HepG2 (cell line): Measurements from ENCODE around the gene MRPL58. TPM values are rescaled to one million over a fixed set of nuclear protein-coding genes. Genes with fewer than 3 reads are reported as not detected.

ENCODE experiments used
- AKAP8 ChIP-seq: sonication (generic); formaldehyde crosslinking; IDR thresholded peaks from 2 replicates; pipeline ENCODE4 v1.5.1; 2020; ENCODE audit warnings: mild to moderate bottlenecking, missing genetic modification reagents
- ARNT2 ChIP-seq: sonication (generic); formaldehyde crosslinking; IDR thresholded peaks from 2 replicates; pipeline ENCODE4 v1.8.0; 2022; ENCODE audit warnings: mild to moderate bottlenecking, low read depth, missing genetic modification reagents, moderate library complexity
- CHCHD3 ChIP-seq: sonication (generic); formaldehyde crosslinking; IDR thresholded peaks from 2 replicates; pipeline ENCODE4 v1.8.0; 2022; ENCODE audit warnings: mild to moderate bottlenecking, missing genetic modification reagents, moderate library complexity
- ETV6 ChIP-seq: sonication (generic); formaldehyde crosslinking; conservative IDR thresholded peaks from 2 replicates; pipeline ENCODE4 v1.4.0; 2020; ENCODE audit warnings: missing genetic modification reagents
- IRX3 ChIP-seq: sonication (generic); formaldehyde crosslinking; IDR thresholded peaks from 2 replicates; pipeline ENCODE4 v1.8.1; 2023; ENCODE audit warnings: mild to moderate bottlenecking, low read depth, missing genetic modification reagents, borderline replicate concordance
- MYNN ChIP-seq: sonication (generic); formaldehyde crosslinking; IDR thresholded peaks from 2 replicates; pipeline ENCODE4 v1.4.0; 2020; ENCODE audit warnings: mild to moderate bottlenecking, low read depth, missing genetic modification reagents
- NFE2L2 ChIP-seq: fragments of 150-350 bp; IDR thresholded peaks from 2 replicates; pipeline ENCODE4 v1.6.1; 2014; ENCODE audit warnings: low read length
- SOX13 ChIP-seq, 3 experiments: fragments of 450-650 bp in 1 of 3; sonication (generic) in 1 of 3; formaldehyde crosslinking in 1 of 3; IDR thresholded peaks in 2 of 3; conservative IDR thresholded peaks in 1 of 3; 2 replicates each; pipeline versions ENCODE4 v1.5.0 to v1.6.1; 2016 to 2020; ENCODE audit warnings: antibody characterized with exemption in 1 of 3, mild to moderate bottlenecking in 1 of 3, missing compliant biosample characterization in 1 of 3, missing genetic modification reagents in 1 of 3, moderate library complexity in 1 of 3
- TFDP1 ChIP-seq: IDR thresholded peaks from 2 replicates; pipeline ENCODE4 v1.6.1; 2016; ENCODE audit warnings: missing compliant biosample characterization, missing genetic modification reagents, borderline replicate concordance
- ZFP82 ChIP-seq: sonication (generic); formaldehyde crosslinking; IDR thresholded peaks from 2 replicates; pipeline ENCODE4 v1.5.1; 2020; ENCODE audit warnings: mild to moderate bottlenecking, missing genetic modification reagents, borderline replicate concordance
- polyA plus RNA-seq, 8 experiments: library from polyadenylated mRNA; depleted of rRNA in 3 of 8; stranded (reverse) in 7 of 8; unstranded in 1 of 8; fragments of >200 nt; fragmentation: Illumina TruSeq in 4 of 8; extraction: Trizol in 4 of 8; gene quantifications; 2 replicates each; pipeline versions ENCODE4 v1.2.1 to v1.2.3, GENCODE V29; 2011 to 2016; ENCODE audit warnings: low read depth in 4 of 8, missing spikeins in 1 of 8, mixed read lengths in 1 of 8; ENCODE audit not compliant: insufficient read depth in 1 of 8
- total RNA-seq, 5 experiments: library from RNA; depleted of rRNA; stranded (reverse); fragments of >200 nt; fragmentation: Illumina TruSeq; extraction: Trizol; gene quantifications; 2 replicates each; pipeline ENCODE4 v1.2.3, GENCODE V29; 2016; ENCODE audit warnings: low read depth in 1 of 5
- TF ChIP-seq, protein P1 (sequence below): fragments of 450-650 bp; IDR thresholded peaks from 2 replicates; pipeline ENCODE4 v1.6.1; 2017; ENCODE audit warnings: mild to moderate bottlenecking
- TF ChIP-seq, protein P2 (sequence below), 2 experiments: sonication (generic) in 1 of 2; formaldehyde crosslinking in 1 of 2; IDR thresholded peaks; 2 replicates each; pipeline versions ENCODE4 v1.5.1 to v1.6.1; 2011 to 2020; ENCODE audit warnings: borderline replicate concordance in 1 of 2, low read depth in 1 of 2, low read length in 1 of 2, mild to moderate bottlenecking in 1 of 2, missing genetic modification reagents in 1 of 2, moderate library complexity in 1 of 2
- TF ChIP-seq, protein P3 (sequence below), 2 experiments: sonication (generic) in 1 of 2; formaldehyde crosslinking in 1 of 2; IDR thresholded peaks; 2 replicates each; pipeline versions ENCODE4 v1.6.1 to v1.9.0; 2014 to 2022; ENCODE audit warnings: antibody characterized with exemption in 1 of 2, borderline replicate concordance in 1 of 2, inconsistent platforms in 1 of 2, low read depth in 1 of 2, missing genetic modification reagents in 1 of 2

Gene MRPL58
- total and polyA plus RNA-seq, 2 of the 13 experiments (the other 11 are each of a cell fraction or from before 2014, with no cell fraction given) = 44.9 to 68.9 TPM

DNA sequence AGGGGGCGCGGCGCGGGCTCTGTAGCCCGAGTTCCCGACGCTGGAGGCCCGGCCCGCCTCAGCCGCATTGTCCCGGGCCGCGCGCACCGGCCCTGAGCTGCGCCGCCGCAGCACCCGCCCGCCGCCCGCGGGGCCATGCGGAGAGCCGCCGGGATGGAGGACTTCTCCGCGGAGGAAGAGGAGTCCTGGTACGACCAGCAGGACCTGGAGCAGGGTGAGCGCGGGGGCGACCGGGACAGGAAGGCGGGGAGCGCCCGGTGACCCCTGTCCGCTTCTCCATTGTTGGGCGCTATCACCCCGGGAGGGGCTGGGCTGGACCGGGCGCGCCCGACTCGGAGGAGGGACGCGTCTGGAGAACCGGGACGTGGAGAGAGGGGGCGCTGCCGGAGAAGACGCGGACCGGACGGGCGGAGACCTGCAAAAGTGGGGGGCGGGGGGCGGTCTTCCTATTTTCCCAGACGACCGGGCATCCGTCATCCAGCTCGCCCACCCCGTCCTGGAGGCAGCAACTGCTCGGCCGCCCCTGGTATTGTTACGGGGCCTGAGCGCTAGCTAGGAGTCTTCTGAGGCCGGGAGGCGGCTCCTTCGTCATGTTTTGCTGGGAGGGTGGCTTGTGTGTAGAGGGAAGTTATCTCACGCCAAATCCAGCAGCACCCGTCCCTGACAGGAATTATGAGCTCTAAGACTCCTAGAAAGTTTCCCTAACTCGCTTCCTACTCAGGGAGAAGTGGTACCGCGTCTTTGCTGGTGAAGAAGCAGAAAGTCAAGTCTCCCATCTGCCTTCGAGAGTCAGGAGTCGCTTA is 24.4 kb upstream of the MRPL58 start (continued):
- 0 out of 2 replicates have a peak, but pooled peaks have one; percentile 27 for TF ChIP-seq TFDP1 (CRISPR knock-in tag)
- TF ChIP-seq, protein P1, sequence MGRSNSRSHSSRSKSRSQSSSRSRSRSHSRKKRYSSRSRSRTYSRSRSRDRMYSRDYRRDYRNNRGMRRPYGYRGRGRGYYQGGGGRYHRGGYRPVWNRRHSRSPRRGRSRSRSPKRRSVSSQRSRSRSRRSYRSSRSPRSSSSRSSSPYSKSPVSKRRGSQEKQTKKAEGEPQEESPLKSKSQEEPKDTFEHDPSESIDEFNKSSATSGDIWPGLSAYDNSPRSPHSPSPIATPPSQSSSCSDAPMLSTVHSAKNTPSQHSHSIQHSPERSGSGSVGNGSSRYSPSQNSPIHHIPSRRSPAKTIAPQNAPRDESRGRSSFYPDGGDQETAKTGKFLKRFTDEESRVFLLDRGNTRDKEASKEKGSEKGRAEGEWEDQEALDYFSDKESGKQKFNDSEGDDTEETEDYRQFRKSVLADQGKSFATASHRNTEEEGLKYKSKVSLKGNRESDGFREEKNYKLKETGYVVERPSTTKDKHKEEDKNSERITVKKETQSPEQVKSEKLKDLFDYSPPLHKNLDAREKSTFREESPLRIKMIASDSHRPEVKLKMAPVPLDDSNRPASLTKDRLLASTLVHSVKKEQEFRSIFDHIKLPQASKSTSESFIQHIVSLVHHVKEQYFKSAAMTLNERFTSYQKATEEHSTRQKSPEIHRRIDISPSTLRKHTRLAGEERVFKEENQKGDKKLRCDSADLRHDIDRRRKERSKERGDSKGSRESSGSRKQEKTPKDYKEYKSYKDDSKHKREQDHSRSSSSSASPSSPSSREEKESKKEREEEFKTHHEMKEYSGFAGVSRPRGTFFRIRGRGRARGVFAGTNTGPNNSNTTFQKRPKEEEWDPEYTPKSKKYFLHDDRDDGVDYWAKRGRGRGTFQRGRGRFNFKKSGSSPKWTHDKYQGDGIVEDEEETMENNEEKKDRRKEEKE = no peak
- no peak for TF ChIP-seq MYNN (CRISPR knock-in tag)
- 0 out of 2 replicates have a peak, but pooled peaks have one; percentile 1 for TF ChIP-seq CHCHD3 (CRISPR knock-in tag)
- TF ChIP-seq IRX3 (CRISPR knock-in tag) = 0 out of 2 replicates have a peak, but pooled peaks have one; percentile 25
- no peak for TF ChIP-seq ZFP82 (CRISPR knock-in tag)
- TF ChIP-seq, protein P2, sequence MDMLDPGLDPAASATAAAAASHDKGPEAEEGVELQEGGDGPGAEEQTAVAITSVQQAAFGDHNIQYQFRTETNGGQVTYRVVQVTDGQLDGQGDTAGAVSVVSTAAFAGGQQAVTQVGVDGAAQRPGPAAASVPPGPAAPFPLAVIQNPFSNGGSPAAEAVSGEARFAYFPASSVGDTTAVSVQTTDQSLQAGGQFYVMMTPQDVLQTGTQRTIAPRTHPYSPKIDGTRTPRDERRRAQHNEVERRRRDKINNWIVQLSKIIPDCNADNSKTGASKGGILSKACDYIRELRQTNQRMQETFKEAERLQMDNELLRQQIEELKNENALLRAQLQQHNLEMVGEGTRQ (IDR thresholded peaks at IDR 0.05; ENCODE audit: low read depth, low read length) = no peak
- TF ChIP-seq, protein P2 (CRISPR knock-in tag; IDR thresholded peaks at IDR 0.05; ENCODE audit: borderline replicate concordance) = no peak
- no peak for TF ChIP-seq NFE2L2
- no peak for TF ChIP-seq ARNT2 (CRISPR knock-in tag)
- TF ChIP-seq, protein P3, sequence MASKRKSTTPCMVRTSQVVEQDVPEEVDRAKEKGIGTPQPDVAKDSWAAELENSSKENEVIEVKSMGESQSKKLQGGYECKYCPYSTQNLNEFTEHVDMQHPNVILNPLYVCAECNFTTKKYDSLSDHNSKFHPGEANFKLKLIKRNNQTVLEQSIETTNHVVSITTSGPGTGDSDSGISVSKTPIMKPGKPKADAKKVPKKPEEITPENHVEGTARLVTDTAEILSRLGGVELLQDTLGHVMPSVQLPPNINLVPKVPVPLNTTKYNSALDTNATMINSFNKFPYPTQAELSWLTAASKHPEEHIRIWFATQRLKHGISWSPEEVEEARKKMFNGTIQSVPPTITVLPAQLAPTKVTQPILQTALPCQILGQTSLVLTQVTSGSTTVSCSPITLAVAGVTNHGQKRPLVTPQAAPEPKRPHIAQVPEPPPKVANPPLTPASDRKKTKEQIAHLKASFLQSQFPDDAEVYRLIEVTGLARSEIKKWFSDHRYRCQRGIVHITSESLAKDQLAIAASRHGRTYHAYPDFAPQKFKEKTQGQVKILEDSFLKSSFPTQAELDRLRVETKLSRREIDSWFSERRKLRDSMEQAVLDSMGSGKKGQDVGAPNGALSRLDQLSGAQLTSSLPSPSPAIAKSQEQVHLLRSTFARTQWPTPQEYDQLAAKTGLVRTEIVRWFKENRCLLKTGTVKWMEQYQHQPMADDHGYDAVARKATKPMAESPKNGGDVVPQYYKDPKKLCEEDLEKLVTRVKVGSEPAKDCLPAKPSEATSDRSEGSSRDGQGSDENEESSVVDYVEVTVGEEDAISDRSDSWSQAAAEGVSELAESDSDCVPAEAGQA (IDR thresholded peaks at IDR 0.05; ENCODE audit: low read depth) = no peak
- TF ChIP-seq, protein P3 (CRISPR knock-in tag; IDR thresholded peaks at IDR 0.05; ENCODE audit: borderline replicate concordance) = no peak
- TF ChIP-seq AKAP8 (CRISPR knock-in tag) = no peak
- TF ChIP-seq SOX13 (IDR thresholded peaks at IDR 0.05) = no peak
- TF ChIP-seq SOX13 (CRISPR knock-in tag; conservative IDR thresholded peaks at IDR 0.05 in 1 of 2, IDR thresholded peaks at IDR 0.05 in 1 of 2) = peak in 1 of 2 experiments; percentile 39; a peak in 2 of 4 replicates
- TF ChIP-seq ETV6 (CRISPR knock-in tag) = 0 out of 2 replicates have a peak, but pooled peaks have one; percentile 24
